ENCODE measurements around the gene UBE2QL1.

UBE2QL1 gene

GRCh38 chr5:6448622-6449464 is at the start of gene UBE2QL1:
UBE2QL1 (plus strand) TSS chr5:6448859; CDS start chr5:6448894, 35 bp downstream.
- peak; percentile 7 for DNase-seq (ENCODE audit: low read depth, low spot score)

- DNase-seq (ENCODE audit: low read depth, low spot score): no peak
Observed at GRCh38 chr5:6399980-6400910, 48.4 kb upstream of the UBE2QL1 start.

DNA sequence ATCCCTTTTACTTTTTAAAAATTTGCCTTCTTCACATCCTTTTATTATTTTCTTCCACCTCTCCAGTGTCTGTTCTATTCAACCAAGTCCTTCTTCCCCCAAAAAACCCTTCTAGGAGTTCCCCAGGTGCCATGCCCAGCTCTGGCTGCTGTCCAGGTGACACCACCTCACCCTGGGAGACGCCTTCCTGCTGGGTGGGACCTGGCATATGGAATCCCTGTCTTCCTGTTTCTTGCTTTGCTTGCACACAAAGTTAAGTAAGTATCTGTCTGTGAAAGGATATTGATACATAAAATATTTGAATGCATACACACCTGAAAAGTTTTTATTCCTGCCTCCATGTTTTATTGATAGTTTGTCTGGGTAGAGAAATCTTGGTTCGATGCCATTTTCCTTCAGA is 47.2 kb upstream of the UBE2QL1 start:
- no peak for DNase-seq (ENCODE audit: low read depth, low spot score)

GRCh38 chr5:6402939-6403338 is 45.7 kb upstream of the UBE2QL1 start:
- DNase-seq (ENCODE audit: low read depth, low spot score): no peak

- DNase-seq (ENCODE audit: low read depth, low spot score): no peak
Observed at GRCh38 chr5:6403416-6403815, 45.2 kb upstream of the UBE2QL1 start.

DNA sequence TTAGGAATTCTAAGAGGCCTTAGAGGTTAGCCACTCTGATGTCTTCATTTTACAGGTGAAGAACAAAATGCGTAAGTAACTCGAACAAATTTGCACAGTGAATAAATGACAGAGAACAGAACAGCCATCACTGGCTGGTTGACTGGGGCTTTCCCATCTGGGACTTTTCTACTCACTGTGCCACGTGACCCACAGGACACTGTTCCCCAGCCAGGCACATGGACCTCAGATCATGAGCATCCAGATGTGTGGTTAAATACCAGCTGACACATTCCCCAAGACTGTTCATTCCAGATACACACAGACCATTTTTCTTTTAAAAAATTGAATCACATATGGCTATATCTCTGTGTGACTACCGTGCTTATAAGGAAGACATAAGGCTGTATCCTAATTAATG is 44.5 kb upstream of the UBE2QL1 start:
- no peak for DNase-seq (ENCODE audit: low read depth, low spot score)

GRCh38 chr5:6405591-6405990 is 43.1 kb upstream of the UBE2QL1 start:
- DNase-seq (ENCODE audit: low read depth, low spot score): no peak

GRCh38 chr5:6407558-6408259 is 41.0 kb upstream of the UBE2QL1 start:
- no peak for DNase-seq (ENCODE audit: low read depth, low spot score)

DNA sequence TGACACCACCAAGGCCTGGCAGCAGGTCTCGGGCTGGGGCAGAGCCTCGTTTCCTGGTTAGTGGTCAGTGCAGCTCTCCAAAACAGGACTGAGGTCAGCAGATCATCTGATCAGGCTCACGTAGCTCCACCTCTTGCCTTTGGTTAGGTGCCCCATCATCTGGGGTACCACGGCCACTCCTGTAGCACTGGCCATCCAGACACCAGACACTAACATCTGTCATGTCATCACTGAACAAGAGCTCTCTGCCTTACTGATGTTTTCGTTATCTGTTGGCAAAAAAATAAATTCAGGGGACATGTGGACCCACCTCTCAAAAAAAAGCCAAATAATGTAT is 40.4 kb upstream of the UBE2QL1 start:
- no peak for DNase-seq (ENCODE audit: low read depth, low spot score)

GRCh38 chr5:6408627-6409446 is 39.8 kb upstream of the UBE2QL1 start:
- DNase-seq (ENCODE audit: low read depth, low spot score): no peak

- DNase-seq (ENCODE audit: low read depth, low spot score): no peak
Observed at GRCh38 chr5:6410421-6410820, 38.2 kb upstream of the UBE2QL1 start.

- no peak for DNase-seq (ENCODE audit: low read depth, low spot score)
Observed at GRCh38 chr5:6411141-6411540, 37.5 kb upstream of the UBE2QL1 start.

DNA sequence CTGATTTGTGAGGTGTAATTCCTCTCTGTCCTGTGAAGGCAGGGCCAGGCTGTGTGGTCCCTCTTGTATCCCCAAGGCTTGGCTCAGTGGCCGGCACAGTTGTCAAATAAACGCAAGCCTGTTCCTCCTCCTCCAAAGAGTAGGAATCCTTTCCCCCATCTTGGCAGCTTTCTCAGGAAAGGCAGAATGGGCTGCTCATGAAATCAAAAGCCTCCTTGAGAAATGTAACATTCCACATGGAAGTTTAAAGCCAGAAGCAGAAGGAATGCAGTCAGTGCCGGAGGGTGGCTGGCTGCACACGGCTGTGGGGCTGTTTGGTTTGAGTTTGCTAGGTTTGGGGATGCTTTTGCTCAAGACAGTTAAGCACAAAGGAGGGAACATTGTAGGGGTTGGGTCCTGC is 35.8 kb upstream of the UBE2QL1 start:
- DNase-seq (ENCODE audit: low read depth, low spot score): no peak

GRCh38 chr5:6417657-6418056 is 31.0 kb upstream of the UBE2QL1 start:
- DNase-seq (ENCODE audit: low read depth, low spot score): no peak

GRCh38 chr5:6418679-6419276 is 29.9 kb upstream of the UBE2QL1 start:
- DNase-seq (ENCODE audit: low read depth, low spot score): no peak

GRCh38 chr5:6419340-6419852 is 29.3 kb upstream of the UBE2QL1 start:
- no peak for DNase-seq (ENCODE audit: low read depth, low spot score)

GRCh38 chr5:6423327-6424109 is 25.1 kb upstream of the UBE2QL1 start:
- no peak for DNase-seq (ENCODE audit: low read depth, low spot score)

GRCh38 chr5:6424110-6424659 is 24.5 kb upstream of the UBE2QL1 start:
- no peak for DNase-seq (ENCODE audit: low read depth, low spot score)

DNA sequence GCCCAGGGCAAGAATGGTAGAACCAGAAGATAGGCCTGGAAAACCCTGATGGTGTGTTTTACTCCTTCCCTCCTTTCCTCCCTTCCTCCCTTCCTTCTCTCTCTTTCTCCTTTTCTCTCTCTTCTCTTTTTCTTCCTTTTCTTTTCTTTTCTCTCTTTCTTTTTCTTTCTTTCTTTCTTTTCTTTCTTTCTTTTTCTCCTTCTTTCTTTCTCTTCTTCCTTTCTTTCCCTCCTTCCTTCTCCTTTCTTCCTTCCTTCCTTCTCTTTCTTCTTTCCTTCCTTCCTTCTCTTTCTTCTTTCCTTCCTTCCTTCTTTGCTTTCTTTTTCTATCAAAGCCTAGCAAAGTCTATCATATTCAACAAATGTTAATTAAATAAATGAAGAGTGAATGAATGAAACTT is 24.0 kb upstream of the UBE2QL1 start:
- no peak for DNase-seq (ENCODE audit: low read depth, low spot score)

Data from brain pericyte (primary cell).